H9 (cell line): Measurements from ENCODE around the gene CLPTM1L. TPM values are rescaled to one million over a fixed set of nuclear protein-coding genes. Genes with fewer than 3 reads are reported as not detected.

ENCODE experiments used
- DNase-seq: peaks from one replicate; pipeline ENCODE4 v3.0.0-alpha.2; 2017
- H2AFZ ChIP-seq: one replicate; pipeline ENCODE4 v1.6.1; 2013; ENCODE audit warnings: mild to moderate bottlenecking, low read length, control low read depth, moderate library complexity
- H2AK5ac ChIP-seq: 2 replicates; pipeline ENCODE4 v1.6.1; 2013; ENCODE audit warnings: low read length, control low read depth, mixed read lengths; ENCODE audit not compliant: insufficient read length
- H2BK120ac ChIP-seq: one replicate; pipeline ENCODE4 v1.6.1; 2013; ENCODE audit warnings: low read depth, mild to moderate bottlenecking, low read length, control low read depth, inconsistent platforms; ENCODE audit not compliant: poor library complexity, severe bottlenecking
- H2BK12ac ChIP-seq: 2 replicates; pipeline ENCODE4 v1.6.1; 2013; ENCODE audit warnings: low read length, control low read depth, mixed read lengths, low read depth; ENCODE audit not compliant: insufficient read length
- H2BK15ac ChIP-seq: 2 replicates; pipeline ENCODE4 v1.6.1; 2013; ENCODE audit warnings: low read depth, low read length, control low read depth
- H2BK20ac ChIP-seq: one replicate; pipeline ENCODE4 v1.6.1; 2013; ENCODE audit warnings: low read depth, mild to moderate bottlenecking, low read length, control low read depth, inconsistent platforms; ENCODE audit not compliant: poor library complexity, severe bottlenecking
- H2BK5ac ChIP-seq: 2 replicates; pipeline ENCODE4 v1.6.1; 2013; ENCODE audit warnings: low read length, control low read depth, mixed read lengths; ENCODE audit not compliant: insufficient read length
- H3K14ac ChIP-seq: 2 replicates; pipeline ENCODE4 v1.6.1; 2013; ENCODE audit warnings: low read length, control low read depth; ENCODE audit not compliant: insufficient read depth
- H3K18ac ChIP-seq: 2 replicates; pipeline ENCODE4 v1.6.1; 2013; ENCODE audit warnings: low read depth, mild to moderate bottlenecking, mixed read lengths, low read length, control low read depth; ENCODE audit not compliant: insufficient read length
- H3K23ac ChIP-seq: 2 replicates; pipeline ENCODE4 v1.6.1; 2013; ENCODE audit warnings: low read length, control low read depth, mixed read lengths, low read depth; ENCODE audit not compliant: insufficient read length
- H3K23me2 ChIP-seq: 2 replicates; pipeline ENCODE4 v1.6.1; 2013; ENCODE audit warnings: low read depth, mild to moderate bottlenecking, mixed read lengths, low read length, control low read depth; ENCODE audit not compliant: insufficient read length, poor library complexity, severe bottlenecking
- H3K27ac ChIP-seq: 2 replicates; pipeline ENCODE4 v1.5.1; 2013; ENCODE audit warnings: low read length, control low read depth, mixed read lengths, low read depth; ENCODE audit not compliant: insufficient read length
- H3K27me3 ChIP-seq: 2 replicates; pipeline ENCODE4 v1.6.1; 2013; ENCODE audit warnings: low read length, control low read depth, inconsistent platforms; ENCODE audit not compliant: insufficient read depth
- H3K4ac ChIP-seq: 2 replicates; pipeline ENCODE4 v1.6.1; 2013; ENCODE audit warnings: low read depth, mild to moderate bottlenecking, control low read depth, inconsistent platforms, low read length, moderate library complexity
- H3K4me1 ChIP-seq: 2 replicates; pipeline ENCODE4 v1.6.1; 2013; ENCODE audit warnings: low read length, control low read depth, inconsistent platforms; ENCODE audit not compliant: insufficient read depth
- H3K4me2 ChIP-seq: 2 replicates; pipeline ENCODE4 v1.6.1; 2013; ENCODE audit warnings: low read length, control low read depth, mixed read lengths; ENCODE audit not compliant: insufficient read length, insufficient read depth
- H3K56ac ChIP-seq: 2 replicates; pipeline ENCODE4 v1.6.1; 2013; ENCODE audit warnings: low read depth, mild to moderate bottlenecking, mixed read lengths, low read length, control low read depth; ENCODE audit not compliant: insufficient read length
- H3K79me1 ChIP-seq: 2 replicates; pipeline ENCODE4 v1.6.1; 2013; ENCODE audit warnings: low read depth, mild to moderate bottlenecking, moderate library complexity, low read length, control low read depth, inconsistent platforms; ENCODE audit not compliant: insufficient read depth, poor library complexity, severe bottlenecking
- H3K79me2 ChIP-seq: 2 replicates; pipeline ENCODE4 v1.6.1; 2013; ENCODE audit warnings: low read length, control low read depth, inconsistent platforms; ENCODE audit not compliant: insufficient read depth
- H3K9ac ChIP-seq: 2 replicates; pipeline ENCODE4 v1.6.1; 2013; ENCODE audit warnings: low read length, control low read depth, mixed read lengths; ENCODE audit not compliant: insufficient read length; ENCODE audit errors: extremely low read depth
- H3K9me3 ChIP-seq: one replicate; pipeline ENCODE4 v1.6.1; 2013; ENCODE audit warnings: low read depth, low read length, inconsistent platforms; ENCODE audit not compliant: control insufficient read depth
- H3T11ph ChIP-seq: one replicate; pipeline ENCODE4 v1.6.1; 2013; ENCODE audit warnings: mild to moderate bottlenecking, low read length, control low read depth, inconsistent platforms
- H4K20me1 ChIP-seq: one replicate; pipeline ENCODE4 v1.6.1; 2013; ENCODE audit not compliant: control insufficient read depth, insufficient read length, insufficient read depth
- H4K5ac ChIP-seq: 2 replicates; pipeline ENCODE4 v1.6.1; 2013; ENCODE audit warnings: low read depth, mild to moderate bottlenecking, mixed read lengths, low read length, control low read depth; ENCODE audit not compliant: insufficient read length
- H4K8ac ChIP-seq: replicated peaks from 2 replicates; pipeline ENCODE4 v1.6.1; 2013; ENCODE audit warnings: low read length, control low read depth, mixed read lengths, low read depth; ENCODE audit not compliant: insufficient read length
- H4K91ac ChIP-seq: 2 replicates; pipeline ENCODE4 v1.6.1; 2013; ENCODE audit warnings: low read depth, mild to moderate bottlenecking, moderate library complexity, mixed read lengths, low read length, control low read depth; ENCODE audit not compliant: insufficient read length
- H3K27ac Mint-ChIP-seq, 3 experiments: 2 replicates in 2 of 3; 3 replicates in 1 of 3; pipeline ENCODE4 v1.8.0; 2020 to 2021; ENCODE audit warnings: mixed read lengths in 3 of 3, mild to moderate bottlenecking in 1 of 3, moderate library complexity in 1 of 3
- H3K27me3 Mint-ChIP-seq: 2 replicates; pipeline ENCODE4 v1.8.0; 2021; ENCODE audit warnings: low read depth, mild to moderate bottlenecking, moderate library complexity, mixed read lengths
- H3K36me3 Mint-ChIP-seq, 3 experiments: 2 replicates in 2 of 3; 3 replicates in 1 of 3; pipeline ENCODE4 v1.8.0; 2020 to 2021; ENCODE audit warnings: low read depth in 3 of 3, mixed read lengths in 3 of 3; ENCODE audit not compliant: insufficient read depth in 1 of 3
- H3K4me1 Mint-ChIP-seq, 2 experiments: 2 replicates each; pipeline ENCODE4 v1.8.0; 2020; ENCODE audit warnings: mixed read lengths in 2 of 2
- H3K4me3 Mint-ChIP-seq, 2 experiments: 2 replicates in 1 of 2; 3 replicates in 1 of 2; pipeline ENCODE4 v1.8.0; 2020 to 2021; ENCODE audit warnings: mild to moderate bottlenecking in 2 of 2, mixed read lengths in 2 of 2, moderate library complexity in 1 of 2
- H3K9me3 Mint-ChIP-seq, 2 experiments: 2 replicates in 1 of 2; 3 replicates in 1 of 2; pipeline ENCODE4 v1.8.0; 2020; ENCODE audit warnings: mild to moderate bottlenecking in 2 of 2, mixed read lengths in 2 of 2, moderate library complexity in 1 of 2
- CTCF ChIP-seq: fragments of 200-600 bp; sonication (generic); conservative IDR thresholded peaks from 3 replicates; pipeline ENCODE4 v1.8.0; 2021; ENCODE audit warnings: antibody characterized with exemption, mild to moderate bottlenecking
- WGBS: extraction: QIAGEN DNeasy Blood & Tissue Kit; methylation state at CpG from one replicate; pipeline ENCODE4 v1.1.7; 2013; ENCODE audit warnings: missing lambda C conversion rate, low lambda C conversion rate, mixed read lengths; ENCODE audit not compliant: insufficient read length; ENCODE audit errors: extremely low coverage; 5-methylcytosine and 5-hydroxymethylcytosine counted together
- total RNA-seq: library from RNA; stranded (reverse); gene quantifications from 2 replicates; pipeline ENCODE4 v1.2.1, GENCODE V29; 2021

CLPTM1L gene
- total RNA-seq, 1 experiment from 2014 or later: 108 TPM

GRCh38 chr5:1311439-1312055, 33.4 kb downstream of the CLPTM1L start:
- Mint-ChIP-seq H3K36me3 (peaks cover 0 to 2% (median 0%) of the 10 kb centered on the region in 3 experiments; a peak in 1 of 7 replicates), H3K27me3 (peaks cover 12% of the 10 kb centered on the region), H3K9me3 (peaks cover 8 to 17% of the 10 kb centered on the region in 2 experiments), H3K27ac (no peak overlapping the region), H3K4me1 (peaks cover 19 to 26% of the 10 kb centered on the region in 2 experiments), H3K4me3 (no peak overlapping the region)
- Histone ChIP-seq H4K8ac (no peak overlapping the region), H2AFZ (no peak overlapping the region), H3K14ac (no peak overlapping the region), H3K18ac (no peak overlapping the region), H2BK5ac (no peak overlapping the region), H2BK120ac (no peak overlapping the region), H4K91ac (no peak overlapping the region), H3K9me3 (no peaks in the 10 kb centered on the region), H3K79me2 (no peaks in the 10 kb centered on the region), H3K4me1 (peaks cover 2% of the 10 kb centered on the region; the same call in 1 of the 2 replicates), H3K27me3 (no peaks in the 10 kb centered on the region), H3K56ac (no peak overlapping the region), H2BK12ac (no peak overlapping the region), H4K20me1 (no peaks in the 10 kb centered on the region), H3K23ac (no peak overlapping the region), H2BK20ac (no peak overlapping the region), H3T11ph (no peak overlapping the region), H3K4ac (no peak overlapping the region), H3K79me1 (no peaks in the 10 kb centered on the region), H3K23me2 (no peaks in the 10 kb centered on the region), H3K27ac (no peak overlapping the region), H3K9ac (no peak overlapping the region), H2BK15ac (no peak overlapping the region), H4K5ac (no peak overlapping the region), H3K4me2 (no peak overlapping the region), H2AK5ac (no peak overlapping the region)
- TF ChIP-seq CTCF: no peak
- no CpG with 5 or more reads among the region's 15 CpGs for whole genome bisulfite sequencing
- no peak for DNase-seq
